Retinal pigment epithelial cell (primary cell): ENCODE results near the gene AP1M1.

Experiments used
- DNase-seq: peaks from one replicate; pipeline ENCODE4 v3.0.0-alpha.2; 2010; ENCODE audit warnings: low read depth
- H3K4me3 ChIP-seq: 2 replicates; pipeline ENCODE4 v1.5.1; 2011; ENCODE audit warnings: mild to moderate bottlenecking, low read length, control low read depth, moderate library complexity
- CTCF ChIP-seq: conservative IDR thresholded peaks from 2 replicates; pipeline ENCODE4 v1.5.1; 2011; ENCODE audit warnings: low read depth, low read length, control low read depth, inconsistent platforms

Gene AP1M1

GRCh38 chr19:16207490-16208025 is 9.8 kb downstream of the AP1M1 start:
- no peak for TF ChIP-seq CTCF
- H3K4me3 ChIP-seq, result no peak overlapping the region
- DNase-seq, result no peak

- H3K4me3 ChIP-seq, result no peak overlapping the region
- TF ChIP-seq CTCF, result no peak
- no peak for DNase-seq
Observed at GRCh38 chr19:16208064-16208759, 10.5 kb downstream of the AP1M1 start.

GRCh38 chr19:16208847-16209665 is 11.3 kb downstream of the AP1M1 start:
- no peak for TF ChIP-seq CTCF
- DNase-seq, result no peak
- no peak overlapping the region for H3K4me3 ChIP-seq

GRCh38 chr19:16210168-16210567 is 12.5 kb downstream of the AP1M1 start:
- DNase-seq, result no peak
- H3K4me3 ChIP-seq, result no peak overlapping the region
- TF ChIP-seq CTCF, result no peak

GRCh38 chr19:16213076-16213475 is 15.4 kb downstream of the AP1M1 start:
- no peak for DNase-seq
- H3K4me3 ChIP-seq, result no peak overlapping the region
- no peak for TF ChIP-seq CTCF

- H3K4me3 ChIP-seq, result no peak overlapping the region
- DNase-seq, result no peak
- no peak for TF ChIP-seq CTCF
Observed at GRCh38 chr19:16216744-16217670, 19.3 kb downstream of the AP1M1 start.
